ENCODE results near the gene LRBA. TPM values are rescaled to one million over a fixed set of nuclear protein-coding genes. Genes with fewer than 3 reads are reported as not detected.

LRBA gene
- total RNA-seq, 1 experiment from 2014 or later: 55.3 TPM

DNA sequence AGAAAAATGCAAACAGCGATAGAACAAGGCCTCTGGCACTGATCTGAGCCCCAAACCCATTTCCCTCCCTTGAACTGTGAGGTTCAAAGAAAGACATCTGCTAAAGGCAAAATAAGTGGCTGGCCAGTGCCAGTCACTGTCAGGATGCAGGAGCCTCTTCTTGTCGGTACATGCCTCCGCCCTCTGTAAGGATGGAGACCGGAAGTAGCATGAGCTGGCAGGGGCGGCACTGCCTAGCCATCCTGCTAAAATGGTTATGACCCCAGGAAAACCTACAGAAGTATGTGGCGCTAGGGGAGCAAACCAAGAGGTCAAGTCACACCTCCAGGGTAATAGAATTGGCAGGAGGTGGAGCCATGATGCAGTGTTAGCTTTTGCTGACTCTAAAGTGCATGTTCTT is 756.5 kb downstream of the LRBA start:
- H3K27me3 Mint-ChIP-seq (ENCODE audit: low read depth): no peaks in the 10 kb centered on the region; the same call in none of the 2 replicates
- H2BK15ac ChIP-seq (ENCODE audit: low read depth, low read length): no peak overlapping the region

More for the DNA sequence above, 756.5 kb downstream of the LRBA start:
- no peaks in the 10 kb centered on the region for H3K9me3 ChIP-seq (ENCODE audit: control insufficient read depth, low read depth, low read length)
- 0 out of 2 replicates have a peak, but pooled peaks cover 3% of the 10 kb centered on the region for H3K4me1 ChIP-seq (ENCODE audit: insufficient read depth, low read length)
- H3K23ac ChIP-seq (ENCODE audit: insufficient read length, low read depth, low read length): no peak overlapping the region
- DNase-seq: no peak
- H3K79me2 ChIP-seq (ENCODE audit: insufficient read depth, low read length): no peaks in the 10 kb centered on the region
- H3K27ac ChIP-seq (ENCODE audit: insufficient read length, low read depth, low read length): no peak overlapping the region
- H2AK5ac ChIP-seq (ENCODE audit: insufficient read length, low read length): no peak overlapping the region
- no peak overlapping the region for H2BK12ac ChIP-seq (ENCODE audit: insufficient read length, low read depth, low read length)
- Mint-ChIP-seq H3K9me3 (no peaks in the 10 kb centered on the region; a peak in 2 of 5 replicates), H3K27ac (no peak overlapping the region), H3K4me1 (peaks cover 32 to 34% of the 10 kb centered on the region in 2 experiments), H3K36me3 (ENCODE audit: insufficient read depth in 1 of 3, low read depth in 3 of 3) (peaks cover 0 to 4% (median 0%) of the 10 kb centered on the region in 3 experiments; a peak in 1 of 7 replicates), H3K4me3 (no peak overlapping the region)
- H2AFZ ChIP-seq (ENCODE audit: low read length): no peak overlapping the region
- no peak overlapping the region for H4K91ac ChIP-seq (ENCODE audit: insufficient read length, low read depth, low read length)
- no peak overlapping the region for H3K4ac ChIP-seq (ENCODE audit: low read depth, low read length)
- H2BK20ac ChIP-seq (ENCODE audit: low read depth, low read length, poor library complexity, severe bottlenecking): no peak overlapping the region
- no peaks in the 10 kb centered on the region for H3K79me1 ChIP-seq (ENCODE audit: insufficient read depth, low read depth, low read length, poor library complexity, severe bottlenecking)
- no peak overlapping the region for H2BK5ac ChIP-seq (ENCODE audit: insufficient read length, low read length)
- no peak overlapping the region for H3T11ph ChIP-seq (ENCODE audit: low read length)
- no peaks in the 10 kb centered on the region for H3K23me2 ChIP-seq (ENCODE audit: insufficient read length, low read depth, low read length, poor library complexity, severe bottlenecking)
- no peak overlapping the region for H3K56ac ChIP-seq (ENCODE audit: insufficient read length, low read depth, low read length)
- no peaks in the 10 kb centered on the region for H3K27me3 ChIP-seq (ENCODE audit: insufficient read depth, low read length)
- no peak overlapping the region for H3K14ac ChIP-seq (ENCODE audit: insufficient read depth, low read length)
- H3K18ac ChIP-seq (ENCODE audit: insufficient read length, low read depth, low read length): no peak overlapping the region
- no peak overlapping the region for H2BK120ac ChIP-seq (ENCODE audit: low read depth, low read length, poor library complexity, severe bottlenecking)
- no CpG with 5 or more reads among the region's 6 CpGs for WGBS (ENCODE audit: extremely low coverage, insufficient read length, low lambda C conversion rate)
- H4K8ac ChIP-seq (replicated peaks; ENCODE audit: insufficient read length, low read depth, low read length): no peak overlapping the region
- H4K20me1 ChIP-seq (ENCODE audit: control insufficient read depth, insufficient read depth, insufficient read length): no peaks in the 10 kb centered on the region
- H3K9ac ChIP-seq (ENCODE audit: extremely low read depth, insufficient read length, low read length): no peak overlapping the region
- no peak overlapping the region for H3K4me2 ChIP-seq (ENCODE audit: insufficient read depth, insufficient read length, low read length)
- H4K5ac ChIP-seq (ENCODE audit: insufficient read length, low read depth, low read length): no peak overlapping the region
- TF ChIP-seq, protein P1, sequence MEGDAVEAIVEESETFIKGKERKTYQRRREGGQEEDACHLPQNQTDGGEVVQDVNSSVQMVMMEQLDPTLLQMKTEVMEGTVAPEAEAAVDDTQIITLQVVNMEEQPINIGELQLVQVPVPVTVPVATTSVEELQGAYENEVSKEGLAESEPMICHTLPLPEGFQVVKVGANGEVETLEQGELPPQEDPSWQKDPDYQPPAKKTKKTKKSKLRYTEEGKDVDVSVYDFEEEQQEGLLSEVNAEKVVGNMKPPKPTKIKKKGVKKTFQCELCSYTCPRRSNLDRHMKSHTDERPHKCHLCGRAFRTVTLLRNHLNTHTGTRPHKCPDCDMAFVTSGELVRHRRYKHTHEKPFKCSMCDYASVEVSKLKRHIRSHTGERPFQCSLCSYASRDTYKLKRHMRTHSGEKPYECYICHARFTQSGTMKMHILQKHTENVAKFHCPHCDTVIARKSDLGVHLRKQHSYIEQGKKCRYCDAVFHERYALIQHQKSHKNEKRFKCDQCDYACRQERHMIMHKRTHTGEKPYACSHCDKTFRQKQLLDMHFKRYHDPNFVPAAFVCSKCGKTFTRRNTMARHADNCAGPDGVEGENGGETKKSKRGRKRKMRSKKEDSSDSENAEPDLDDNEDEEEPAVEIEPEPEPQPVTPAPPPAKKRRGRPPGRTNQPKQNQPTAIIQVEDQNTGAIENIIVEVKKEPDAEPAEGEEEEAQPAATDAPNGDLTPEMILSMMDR (conservative IDR thresholded peaks at IDR 0.05): no peak
